ENCODE results near the gene GPATCH2. TPM values are rescaled to one million over a fixed set of nuclear protein-coding genes. Genes with fewer than 3 reads are reported as not detected.
A peak's percentile ranks its signal among the peaks of the same experiment; 100 is the strongest.

GPATCH2 gene
- total and polyA plus RNA-seq, 2 donors (not counting 1 experiment from before 2014, with no cell fraction given) = 4.7 to 14.7 TPM

- POLR2A ChIA-PET = no interaction called here
- Histone ChIP-seq H3K27me3 (replicated peaks in 1 of 4; ENCODE audit: control extremely low read depth in 1 of 4, control insufficient read depth in 3 of 4, insufficient read depth in 4 of 4, low read length in 3 of 4) (no peaks in the 10 kb centered on the region), H2AFZ (ENCODE audit: insufficient read depth, low read depth, low read length, poor library complexity, severe bottlenecking) (no peak overlapping the region), H3K4me2 (replicated peaks; ENCODE audit: low read depth, low read length, poor library complexity, severe bottlenecking) (no peak overlapping the region), H3K36me3 (replicated peaks in 1 of 2; ENCODE audit: control extremely low read depth in 1 of 2, control insufficient read depth in 1 of 2, extremely low read depth in 1 of 2, insufficient read depth in 2 of 2, low read length in 1 of 2) (peaks cover 0 to 2% of the 10 kb centered on the region in 2 experiments), H3K27ac (ENCODE audit: low read length in 2 of 2) (no peak overlapping the region), H3K9ac (ENCODE audit: low read length) (no peak overlapping the region), H3K4me3 (ENCODE audit: control extremely low read depth in 1 of 5, extremely low read depth in 1 of 5, insufficient read depth in 1 of 5, low read depth in 2 of 5, low read length in 4 of 5) (no peak overlapping the region), H3K79me2 (ENCODE audit: control insufficient read depth, insufficient read depth, low read length) (no peaks in the 10 kb centered on the region), H4K20me1 (ENCODE audit: control insufficient read depth, insufficient read depth, low read length, poor library complexity, severe bottlenecking) (no peaks in the 10 kb centered on the region), H3K4me1 (ENCODE audit: control insufficient read depth in 2 of 2, insufficient read depth in 2 of 2, low read length in 2 of 2) (no peaks in the 10 kb centered on the region), H3K9me3 (ENCODE audit: control extremely low read depth in 1 of 3, control insufficient read depth in 2 of 3, insufficient read depth in 1 of 3, low read length in 2 of 3) (no peaks in the 10 kb centered on the region)
- intact Hi-C loops (cut with micrococcal nuclease) = no loop called here
- no peaks in the 10 kb centered on the region for H3K27me3 Mint-ChIP-seq
- no peak for TF ChIP-seq EZH2 (IDR thresholded peaks at IDR 0.05; ENCODE audit: borderline replicate concordance, insufficient read depth, low read depth, low read length, poor library complexity, severe bottlenecking)
- ATAC-seq (ENCODE audit: low read depth) (peak; percentile 24), DNase-seq (no peak)
- H3K27ac Mint-ChIP-seq = no peak overlapping the region
- H3K4me3 Mint-ChIP-seq = no peak overlapping the region
- no CpG with 5 or more reads among the region's 3 CpGs for WGBS (ENCODE audit: insufficient coverage)
- no peaks in the 10 kb centered on the region for H3K4me1 Mint-ChIP-seq
- H3K9me3 Mint-ChIP-seq (ENCODE audit: insufficient read depth) = peaks cover 3% of the 10 kb centered on the region
- CTCF ChIA-PET = no interaction called here
These were observed 148.4 kb downstream of the GPATCH2 start for GRCh38 chr1:217482356-217483102.

- no peak for TF ChIP-seq CTCF (IDR thresholded peaks at IDR 0.05)
- no peak for TF ChIP-seq EZH2 (IDR thresholded peaks at IDR 0.05; ENCODE audit: borderline replicate concordance, insufficient read depth, low read depth, low read length, poor library complexity, severe bottlenecking)
- H3K9me3 ChIP-seq (ENCODE audit: control extremely low read depth in 1 of 3, control insufficient read depth in 2 of 3, insufficient read depth in 1 of 3, low read length in 2 of 3) = no peaks in the 10 kb centered on the region
- no peak overlapping the region for H3K4me3 ChIP-seq (ENCODE audit: control extremely low read depth in 1 of 5, extremely low read depth in 1 of 5, insufficient read depth in 1 of 5, low read depth in 2 of 5, low read length in 4 of 5)
- no peak overlapping the region for H3K27ac ChIP-seq (ENCODE audit: low read length in 2 of 2)
- no peak for ATAC-seq (ENCODE audit: low read depth)
- intact Hi-C loops (cut with micrococcal nuclease) = no loop called here
- H3K4me3 Mint-ChIP-seq = no peak overlapping the region
- H3K4me1 Mint-ChIP-seq = no peaks in the 10 kb centered on the region
- H3K4me1 ChIP-seq (ENCODE audit: control insufficient read depth in 2 of 2, insufficient read depth in 2 of 2, low read length in 2 of 2) = no peaks in the 10 kb centered on the region
- H2AFZ ChIP-seq (ENCODE audit: insufficient read depth, low read depth, low read length, poor library complexity, severe bottlenecking) = no peak overlapping the region
- H3K27me3 Mint-ChIP-seq = no peaks in the 10 kb centered on the region
- no peak overlapping the region for H3K9ac ChIP-seq (ENCODE audit: low read length)
- H3K27me3 ChIP-seq (replicated peaks in 1 of 4; ENCODE audit: control extremely low read depth in 1 of 4, control insufficient read depth in 3 of 4, insufficient read depth in 4 of 4, low read length in 3 of 4) = no peaks in the 10 kb centered on the region
- no peak overlapping the region for H3K4me2 ChIP-seq (replicated peaks; ENCODE audit: low read depth, low read length, poor library complexity, severe bottlenecking)
- H3K9me3 Mint-ChIP-seq (ENCODE audit: insufficient read depth) = peaks cover 3% of the 10 kb centered on the region
- ChIA-PET POLR2A (no interaction called here), CTCF (no interaction called here)
- H3K79me2 ChIP-seq (ENCODE audit: control insufficient read depth, insufficient read depth, low read length) = no peaks in the 10 kb centered on the region
- H3K36me3 ChIP-seq (replicated peaks in 1 of 2; ENCODE audit: control extremely low read depth in 1 of 2, control insufficient read depth in 1 of 2, extremely low read depth in 1 of 2, insufficient read depth in 2 of 2, low read length in 1 of 2) = peaks cover 0 to 2% of the 10 kb centered on the region in 2 experiments
- no peaks in the 10 kb centered on the region for H4K20me1 ChIP-seq (ENCODE audit: control insufficient read depth, insufficient read depth, low read length, poor library complexity, severe bottlenecking)
- no peak overlapping the region for H3K27ac Mint-ChIP-seq
- no peak for DNase-seq
These were observed 152.4 kb downstream of the GPATCH2 start for GRCh38 chr1:217478450-217478849.
